ENCODE data around the gene RBSN. TPM values are rescaled to one million over a fixed set of nuclear protein-coding genes. Genes with fewer than 3 reads are reported as not detected.

Gene RBSN
- polyA plus RNA-seq, 1 experiment = 14.3 TPM

GRCh38 chr3:15051531-15051930 lies 47.4 kb downstream of the RBSN start:
- ChIA-PET CTCF (interaction anchor here (0.6 to 2.3 kb wide), 8 partner anchors 12 to 125 kb away, joined by 3 to 11 read pairs (median 4); no protein-coding TSS in a partner anchor), POLR2A (interaction anchor here (1.0 kb wide), 1 partner anchor 14 kb away, joined by 3 read pairs; the partner anchor contains the start of gene MRPS25)
- Histone ChIP-seq H3K27me3 (ENCODE audit: control insufficient read depth, insufficient read depth, low read length) (no peaks in the 10 kb centered on the region), H3K27ac (ENCODE audit: low read depth, low read length) (peak overlapping the region; percentile 11), H3K9me3 (ENCODE audit: control insufficient read depth, insufficient read depth, low read length) (no peaks in the 10 kb centered on the region), H3K4me3 (ENCODE audit: low read depth, low read length) (no peak overlapping the region)
- TF ChIP-seq CTCF (IDR thresholded peaks at IDR 0.05; ENCODE audit: low read depth, low read length) = peak; percentile 66
- DNase-seq (ENCODE audit: low read depth, low spot score) = no peak

DNA sequence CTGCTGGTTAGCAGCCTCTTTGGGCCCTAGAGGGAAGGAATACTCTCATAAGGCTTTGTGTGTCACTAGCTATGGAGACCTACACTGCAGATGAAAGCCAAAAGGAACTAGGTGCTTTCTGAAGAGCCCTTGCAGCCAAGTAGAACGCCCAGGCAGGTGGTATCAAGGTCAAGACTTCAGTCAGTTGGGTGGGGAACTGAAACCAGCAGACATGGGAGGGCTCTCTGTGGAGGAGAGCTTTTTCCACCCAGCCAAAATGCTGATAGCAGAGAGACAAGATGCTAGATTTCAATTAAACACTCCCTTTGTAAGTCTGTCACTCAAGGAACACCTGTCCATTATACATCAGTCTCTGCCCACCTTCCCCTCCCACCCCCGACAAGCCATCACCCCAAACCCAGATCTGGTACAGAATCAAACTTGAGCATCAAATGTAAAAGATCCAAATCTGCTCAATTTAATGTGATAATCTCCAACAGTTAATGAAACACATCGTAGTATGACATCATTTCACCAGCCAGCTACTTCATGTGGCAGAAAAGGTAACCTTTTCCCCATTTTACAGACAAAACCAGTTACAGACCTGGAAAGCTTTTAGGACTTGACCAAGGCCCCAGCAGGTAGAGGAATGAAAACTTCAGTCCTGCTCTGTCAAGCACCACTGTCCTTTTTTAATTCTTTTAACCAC lies 48.4 kb downstream of the RBSN start:
- H3K4me3 ChIP-seq (ENCODE audit: low read depth, low read length) = no peak overlapping the region
- no peak for TF ChIP-seq CTCF (IDR thresholded peaks at IDR 0.05; ENCODE audit: low read depth, low read length)
- CTCF ChIA-PET = interaction anchor here (0.8 to 2.3 kb wide), 3 partner anchors 12 to 124 kb away, joined by 3 to 11 read pairs (median 6); no protein-coding TSS in a partner anchor
- no peak for DNase-seq (ENCODE audit: low read depth, low spot score)
- H3K9me3 ChIP-seq (ENCODE audit: control insufficient read depth, insufficient read depth, low read length) = no peaks in the 10 kb centered on the region
- POLR2A ChIA-PET = no interaction called here
- H3K27me3 ChIP-seq (ENCODE audit: control insufficient read depth, insufficient read depth, low read length) = no peaks in the 10 kb centered on the region
- H3K27ac ChIP-seq (ENCODE audit: low read depth, low read length) = no peak overlapping the region

GRCh38 chr3:15049584-15049983 lies 49.4 kb downstream of the RBSN start:
- no peak overlapping the region for H3K27ac ChIP-seq (ENCODE audit: low read depth, low read length)
- H3K4me3 ChIP-seq (ENCODE audit: low read depth, low read length) = no peak overlapping the region
- no peaks in the 10 kb centered on the region for H3K9me3 ChIP-seq (ENCODE audit: control insufficient read depth, insufficient read depth, low read length)
- POLR2A ChIA-PET = interaction anchor here (1.1 kb wide), 1 partner anchor 16 kb away, joined by 4 read pairs; the partner anchor contains the start of gene MRPS25
- no peak for DNase-seq (ENCODE audit: low read depth, low spot score)
- no peak for TF ChIP-seq CTCF (IDR thresholded peaks at IDR 0.05; ENCODE audit: low read depth, low read length)
- CTCF ChIA-PET = no interaction called here
- H3K27me3 ChIP-seq (ENCODE audit: control insufficient read depth, insufficient read depth, low read length) = no peaks in the 10 kb centered on the region

DNA sequence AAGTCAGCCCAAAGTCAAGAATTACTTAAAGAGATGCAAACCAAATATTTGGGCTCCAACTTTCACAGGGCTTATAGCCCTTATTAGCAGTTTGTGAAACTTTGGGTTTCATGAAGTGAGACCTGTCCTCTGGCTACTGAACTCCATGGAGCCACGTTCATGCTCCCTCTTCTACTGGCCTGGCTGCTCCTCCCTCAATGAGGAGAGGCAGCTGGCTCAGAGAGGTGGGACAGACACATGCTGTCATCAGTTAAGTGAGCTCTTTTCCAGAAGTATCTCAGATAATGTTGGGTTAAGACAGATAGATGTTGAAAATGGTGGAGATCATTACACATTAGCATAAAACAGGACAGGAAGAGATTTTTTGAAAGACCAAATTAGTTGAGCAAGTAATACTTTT lies 53.3 kb downstream of the RBSN start:
- CTCF ChIA-PET = no interaction called here
- TF ChIP-seq CTCF (IDR thresholded peaks at IDR 0.05; ENCODE audit: low read depth, low read length) = no peak
- no peak for DNase-seq (ENCODE audit: low read depth, low spot score)
- Histone ChIP-seq H3K4me3 (ENCODE audit: low read depth, low read length) (no peak overlapping the region), H3K9me3 (ENCODE audit: control insufficient read depth, insufficient read depth, low read length) (no peaks in the 10 kb centered on the region), H3K27ac (ENCODE audit: low read depth, low read length) (no peak overlapping the region), H3K27me3 (ENCODE audit: control insufficient read depth, insufficient read depth, low read length) (no peaks in the 10 kb centered on the region)
- POLR2A ChIA-PET = no interaction called here

GRCh38 chr3:15044326-15044725 lies 54.6 kb downstream of the RBSN start:
- H3K4me3 ChIP-seq (ENCODE audit: low read depth, low read length) = no peak overlapping the region
- POLR2A ChIA-PET = no interaction called here
- no peak for TF ChIP-seq CTCF (IDR thresholded peaks at IDR 0.05; ENCODE audit: low read depth, low read length)
- H3K9me3 ChIP-seq (ENCODE audit: control insufficient read depth, insufficient read depth, low read length) = no peaks in the 10 kb centered on the region
- no peaks in the 10 kb centered on the region for H3K27me3 ChIP-seq (ENCODE audit: control insufficient read depth, insufficient read depth, low read length)
- H3K27ac ChIP-seq (ENCODE audit: low read depth, low read length) = no peak overlapping the region
- CTCF ChIA-PET = no interaction called here
- no peak for DNase-seq (ENCODE audit: low read depth, low spot score)

Measured in AG04450 (cell line).